ENCODE data around the gene CBX1.

The CBX1 gene

DNA sequence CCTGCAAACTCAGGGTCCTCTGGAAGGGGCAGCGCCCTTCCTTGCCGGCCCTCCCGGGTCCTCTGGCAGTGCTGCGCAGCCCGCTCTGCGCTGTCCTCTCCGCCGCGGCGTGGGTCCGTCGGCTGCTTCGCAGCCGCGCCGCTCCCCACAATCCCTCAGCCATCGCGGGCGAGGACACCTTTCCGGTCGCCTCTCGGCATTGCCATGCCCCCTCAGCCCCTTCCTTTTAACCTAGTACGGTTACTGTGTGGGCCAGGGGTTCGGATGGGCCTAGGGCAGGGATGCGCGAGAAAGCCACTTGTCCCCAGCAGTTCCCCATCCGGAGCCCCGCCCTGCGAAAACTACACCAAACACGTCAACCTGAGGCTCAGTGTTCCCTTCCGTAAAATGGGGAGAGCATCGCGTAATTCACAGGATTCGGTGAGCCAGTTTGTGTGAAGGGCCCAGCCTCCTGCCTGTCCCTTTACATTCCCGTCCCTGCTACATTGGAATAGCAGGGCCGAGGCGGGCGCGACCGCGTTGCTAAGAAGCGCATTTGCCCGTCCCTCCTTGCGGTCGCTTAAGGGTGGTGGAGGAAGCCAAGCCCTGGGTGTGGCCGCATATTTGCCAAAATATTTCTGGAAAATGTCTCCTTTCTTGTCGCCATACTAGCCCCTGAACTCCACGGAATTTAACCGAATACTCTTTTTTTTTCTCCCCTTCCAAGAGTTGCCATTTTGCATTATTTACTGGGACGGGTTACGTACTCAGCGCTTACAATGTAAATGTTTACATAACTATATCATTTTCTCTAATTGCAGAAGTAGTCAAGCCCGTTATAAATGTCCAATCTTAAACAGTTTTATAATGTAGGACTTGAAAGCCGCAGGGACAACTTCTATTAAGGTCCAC, 76.9 kb downstream of the CBX1 start:
- TF ChIP-seq, protein P1, sequence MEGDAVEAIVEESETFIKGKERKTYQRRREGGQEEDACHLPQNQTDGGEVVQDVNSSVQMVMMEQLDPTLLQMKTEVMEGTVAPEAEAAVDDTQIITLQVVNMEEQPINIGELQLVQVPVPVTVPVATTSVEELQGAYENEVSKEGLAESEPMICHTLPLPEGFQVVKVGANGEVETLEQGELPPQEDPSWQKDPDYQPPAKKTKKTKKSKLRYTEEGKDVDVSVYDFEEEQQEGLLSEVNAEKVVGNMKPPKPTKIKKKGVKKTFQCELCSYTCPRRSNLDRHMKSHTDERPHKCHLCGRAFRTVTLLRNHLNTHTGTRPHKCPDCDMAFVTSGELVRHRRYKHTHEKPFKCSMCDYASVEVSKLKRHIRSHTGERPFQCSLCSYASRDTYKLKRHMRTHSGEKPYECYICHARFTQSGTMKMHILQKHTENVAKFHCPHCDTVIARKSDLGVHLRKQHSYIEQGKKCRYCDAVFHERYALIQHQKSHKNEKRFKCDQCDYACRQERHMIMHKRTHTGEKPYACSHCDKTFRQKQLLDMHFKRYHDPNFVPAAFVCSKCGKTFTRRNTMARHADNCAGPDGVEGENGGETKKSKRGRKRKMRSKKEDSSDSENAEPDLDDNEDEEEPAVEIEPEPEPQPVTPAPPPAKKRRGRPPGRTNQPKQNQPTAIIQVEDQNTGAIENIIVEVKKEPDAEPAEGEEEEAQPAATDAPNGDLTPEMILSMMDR (IDR thresholded peaks at IDR 0.05; ENCODE audit: extremely low read depth, insufficient read depth, missing control alignments) = no peak
- in situ Hi-C loops (cut with MboI; ENCODE audit: low pct_unique_long_range_greater_than_20kb, low sequenced_read_pairs, unreplicated experiment) = loop anchor here (5.0 kb wide), 1 partner anchor 43 kb away; no protein-coding TSS in a partner anchor
- DNase-seq (ENCODE audit: low spot score) = no peak

DNA sequence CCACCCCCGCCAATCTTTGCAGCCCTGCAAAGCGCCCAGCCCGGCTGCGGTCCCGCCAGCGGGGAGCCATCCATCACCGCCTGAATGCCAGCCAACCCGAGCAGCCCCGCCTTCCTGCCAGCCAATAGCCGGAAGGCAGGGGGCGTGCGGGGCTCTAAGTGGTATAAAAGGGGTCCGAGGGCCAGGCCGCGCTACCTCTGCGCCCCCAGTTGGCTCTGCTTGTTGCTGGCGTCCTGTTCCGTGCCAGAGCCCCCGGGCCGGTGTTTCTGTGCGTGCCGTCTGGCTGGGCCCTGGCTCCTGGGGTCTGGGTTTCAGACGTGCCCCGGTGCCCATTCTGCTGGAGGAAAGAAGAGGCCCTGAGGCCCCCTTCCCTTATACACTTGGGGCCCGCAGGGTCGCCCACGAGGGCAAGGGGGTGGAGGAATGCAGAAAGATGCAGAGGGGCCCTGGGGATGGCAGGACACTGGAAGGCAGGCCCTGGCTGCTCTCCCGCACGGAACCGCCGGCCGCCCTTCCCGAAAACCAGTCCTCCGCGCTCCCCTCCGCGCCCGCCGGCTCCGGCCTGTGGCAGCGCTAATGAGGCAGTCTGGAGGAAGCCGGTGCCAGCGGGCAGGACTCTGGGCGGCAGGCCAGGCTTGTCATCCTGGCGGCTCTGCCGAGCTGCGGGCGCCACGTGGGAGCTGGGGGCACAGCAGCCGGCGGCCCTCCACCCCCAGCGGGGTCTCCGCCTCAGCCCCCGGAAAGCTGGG, 77.7 kb downstream of the CBX1 start:
- TF ChIP-seq, protein P1 (IDR thresholded peaks at IDR 0.05; ENCODE audit: extremely low read depth, insufficient read depth, missing control alignments) = no peak
- in situ Hi-C loops (cut with MboI; ENCODE audit: low pct_unique_long_range_greater_than_20kb, low sequenced_read_pairs, unreplicated experiment) = no loop called here
- DNase-seq (ENCODE audit: low spot score) = no peak

DNA sequence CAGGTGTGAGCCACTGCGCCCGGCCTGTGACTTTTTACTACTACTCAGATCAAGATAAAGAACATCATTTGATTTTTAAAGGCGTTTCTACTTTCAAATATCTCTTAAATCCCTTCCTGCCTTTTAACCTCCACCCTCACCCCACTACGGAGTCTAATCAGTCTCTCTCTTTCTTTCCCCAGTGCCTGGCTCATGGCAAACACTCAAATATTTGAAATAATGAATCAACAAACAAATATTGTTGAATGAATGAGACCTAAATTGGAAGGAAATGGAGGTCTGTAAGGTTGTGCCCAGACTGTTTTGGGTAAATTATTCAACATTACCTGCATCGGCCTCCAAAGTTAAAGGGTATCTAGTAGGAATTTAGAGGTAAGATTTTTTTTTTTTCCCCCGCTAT, 78.4 kb downstream of the CBX1 start:
- TF ChIP-seq, protein P1 (IDR thresholded peaks at IDR 0.05; ENCODE audit: extremely low read depth, insufficient read depth, missing control alignments) = no peak
- DNase-seq (ENCODE audit: low spot score) = no peak
- in situ Hi-C loops (cut with MboI; ENCODE audit: low pct_unique_long_range_greater_than_20kb, low sequenced_read_pairs, unreplicated experiment) = no loop called here

DNA sequence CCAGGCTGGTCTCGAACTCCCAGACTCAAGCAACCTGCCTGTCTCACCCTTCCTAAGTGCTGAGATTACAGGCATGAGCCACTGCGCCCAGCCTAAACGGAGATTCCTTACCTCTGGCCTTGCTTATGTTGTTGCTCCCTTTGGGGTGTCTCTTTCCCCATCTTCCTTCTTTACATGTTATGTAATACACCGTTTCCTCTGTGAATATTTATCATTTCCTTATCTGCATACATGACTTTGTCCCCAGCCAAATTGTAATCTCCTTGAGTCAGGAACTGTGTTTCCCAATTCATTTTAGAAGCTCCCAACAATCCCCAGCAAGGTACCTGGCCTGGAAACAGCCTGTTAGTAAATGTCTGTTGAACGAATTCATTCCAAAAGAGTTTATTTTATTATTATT, 79.3 kb downstream of the CBX1 start:
- TF ChIP-seq, protein P1 (IDR thresholded peaks at IDR 0.05; ENCODE audit: extremely low read depth, insufficient read depth, missing control alignments) = no peak
- in situ Hi-C loops (cut with MboI; ENCODE audit: low pct_unique_long_range_greater_than_20kb, low sequenced_read_pairs, unreplicated experiment) = no loop called here
- DNase-seq (ENCODE audit: low spot score) = no peak

Measured in GM13977 (cell line).